GM18907 (cell line): ENCODE data around the gene TMEM131.
"Not testable (repeated sequence)": the region's sequence is repeated elsewhere in the genome, so short reads cannot be mapped to it uniquely, and the experiment has no call there.

Source experiments
- ATAC-seq: cut with Tn5 transposase; IDR thresholded peaks from one replicate; pipeline ENCODE4 v1.9.1; 2021; ENCODE audit warnings: mild to moderate bottlenecking, moderate library complexity; ENCODE audit not compliant: unreplicated experiment

TMEM131 gene

GRCh38 chr2:97958184-97958583 lies 37.6 kb downstream of the TMEM131 start:
- no peak for ATAC-seq

GRCh38 chr2:97957432-97958183 lies 38.1 kb downstream of the TMEM131 start:
- no peak for ATAC-seq

- ATAC-seq, result not testable (repeated sequence)
Measured at GRCh38 chr2:97956753-97957152, 39.0 kb downstream of the TMEM131 start.

GRCh38 chr2:97953853-97954252 lies 41.9 kb downstream of the TMEM131 start:
- ATAC-seq, result no peak

- no peak for ATAC-seq
Measured at GRCh38 chr2:97952357-97952756, 43.4 kb downstream of the TMEM131 start.

- no peak for ATAC-seq
Measured at GRCh38 chr2:97951155-97951680, 44.5 kb downstream of the TMEM131 start.

- no peak for ATAC-seq
Measured at GRCh38 chr2:97950329-97951154, 45.2 kb downstream of the TMEM131 start.

- no peak for ATAC-seq
Measured at GRCh38 chr2:97948926-97949325, 46.8 kb downstream of the TMEM131 start.

GRCh38 chr2:97945791-97946190 lies 50.0 kb downstream of the TMEM131 start:
- ATAC-seq, result no peak

GRCh38 chr2:97936881-97937280 lies 58.9 kb downstream of the TMEM131 start:
- ATAC-seq, result no peak

- ATAC-seq, result no peak
Measured at GRCh38 chr2:97936199-97936598, 59.5 kb downstream of the TMEM131 start.

- ATAC-seq, result no peak
Measured at GRCh38 chr2:97935719-97936161, 60.0 kb downstream of the TMEM131 start.

- ATAC-seq, result peak; percentile 84
Measured at GRCh38 chr2:97932975-97933662, 62.6 kb downstream of the TMEM131 start.

- no peak for ATAC-seq
Measured at GRCh38 chr2:97931858-97932225, 63.9 kb downstream of the TMEM131 start.

GRCh38 chr2:97931118-97931857 lies 64.5 kb downstream of the TMEM131 start:
- no peak for ATAC-seq

GRCh38 chr2:97928591-97928990 lies 67.2 kb downstream of the TMEM131 start:
- no peak for ATAC-seq

GRCh38 chr2:97926946-97927345 lies 68.8 kb downstream of the TMEM131 start:
- ATAC-seq, result no peak

- ATAC-seq, result no peak
Measured at GRCh38 chr2:97924194-97924593, 71.6 kb downstream of the TMEM131 start.

GRCh38 chr2:97919858-97920257 lies 75.9 kb downstream of the TMEM131 start:
- no peak for ATAC-seq

- no peak for ATAC-seq
Measured at GRCh38 chr2:97918818-97919217, 76.9 kb downstream of the TMEM131 start.

GRCh38 chr2:97917668-97918067 lies 78.1 kb downstream of the TMEM131 start:
- ATAC-seq, result not testable (repeated sequence)
